ENCODE data around the gene TRIM41. TPM values are rescaled to one million over a fixed set of nuclear protein-coding genes. Genes with fewer than 3 reads are reported as not detected.

TRIM41 gene
- polyA plus RNA-seq, 1 of the 3 experiments (the other 2 are of a cell fraction), result 35.9 TPM

DNA sequence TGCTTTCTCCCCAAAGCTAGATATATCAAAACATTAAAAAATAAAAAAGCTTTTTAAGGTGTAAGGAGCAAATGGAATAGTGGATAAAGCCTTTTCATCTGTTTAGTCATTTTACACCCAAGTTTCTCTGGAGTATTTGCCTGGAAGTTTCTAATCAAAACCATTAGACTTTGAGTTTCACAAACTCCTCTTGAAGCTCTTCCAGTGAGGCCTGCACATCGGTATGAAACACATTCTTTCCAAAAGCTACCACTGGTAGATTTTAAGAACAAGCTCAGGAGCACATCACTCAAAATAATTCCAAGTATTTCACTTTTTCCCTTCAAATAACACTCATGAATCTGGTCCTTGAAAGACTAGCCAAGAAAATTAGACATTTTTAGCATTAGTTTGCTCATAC lies 32.2 kb downstream of the TRIM41 start:
- TF ChIP-seq SIN3A (IDR thresholded peaks at IDR 0.05; ENCODE audit: borderline replicate concordance, low read depth, low read length) (no peak), REST (IDR thresholded peaks at IDR 0.05; ENCODE audit: low read depth, low read length) (no peak), POLR2AphosphoS5 (IDR thresholded peaks at IDR 0.05; ENCODE audit: low read depth, low read length) (no peak), FOXM1 (IDR thresholded peaks at IDR 0.05; ENCODE audit: low read depth) (no peak), YY1 (IDR thresholded peaks at IDR 0.05; ENCODE audit: low read depth) (no peak), MXI1 (IDR thresholded peaks at IDR 0.05; ENCODE audit: low read depth, low read length) (no peak), ZBTB33 (IDR thresholded peaks at IDR 0.05; ENCODE audit: borderline replicate concordance, low read depth) (no peak), USF1 (IDR thresholded peaks at IDR 0.05; ENCODE audit: borderline replicate concordance, low read depth) (no peak), RAD21 (IDR thresholded peaks at IDR 0.05; ENCODE audit: low read length) (no peak), RFX5 (IDR thresholded peaks at IDR 0.05; ENCODE audit: low read length) (no peak), PBX3 (IDR thresholded peaks at IDR 0.05) (no peak), NRF1 (IDR thresholded peaks at IDR 0.05; ENCODE audit: low read depth, low read length) (no peak), EZH2phosphoT487 (IDR thresholded peaks at IDR 0.05; ENCODE audit: borderline replicate concordance, low read depth) (no peak), RCOR1 (IDR thresholded peaks at IDR 0.05; ENCODE audit: low read length) (no peak), MEF2A (IDR thresholded peaks at IDR 0.05; ENCODE audit: borderline replicate concordance, low read depth) (no peak), SMC3 (IDR thresholded peaks at IDR 0.05; ENCODE audit: low read depth, low read length) (no peak), TAF1 (IDR thresholded peaks at IDR 0.05; ENCODE audit: borderline replicate concordance, low read depth, low read length) (no peak), FOXJ3 (CRISPR knock-in tag; IDR thresholded peaks at IDR 0.05) (no peak)
- TF ChIP-seq, protein P1, sequence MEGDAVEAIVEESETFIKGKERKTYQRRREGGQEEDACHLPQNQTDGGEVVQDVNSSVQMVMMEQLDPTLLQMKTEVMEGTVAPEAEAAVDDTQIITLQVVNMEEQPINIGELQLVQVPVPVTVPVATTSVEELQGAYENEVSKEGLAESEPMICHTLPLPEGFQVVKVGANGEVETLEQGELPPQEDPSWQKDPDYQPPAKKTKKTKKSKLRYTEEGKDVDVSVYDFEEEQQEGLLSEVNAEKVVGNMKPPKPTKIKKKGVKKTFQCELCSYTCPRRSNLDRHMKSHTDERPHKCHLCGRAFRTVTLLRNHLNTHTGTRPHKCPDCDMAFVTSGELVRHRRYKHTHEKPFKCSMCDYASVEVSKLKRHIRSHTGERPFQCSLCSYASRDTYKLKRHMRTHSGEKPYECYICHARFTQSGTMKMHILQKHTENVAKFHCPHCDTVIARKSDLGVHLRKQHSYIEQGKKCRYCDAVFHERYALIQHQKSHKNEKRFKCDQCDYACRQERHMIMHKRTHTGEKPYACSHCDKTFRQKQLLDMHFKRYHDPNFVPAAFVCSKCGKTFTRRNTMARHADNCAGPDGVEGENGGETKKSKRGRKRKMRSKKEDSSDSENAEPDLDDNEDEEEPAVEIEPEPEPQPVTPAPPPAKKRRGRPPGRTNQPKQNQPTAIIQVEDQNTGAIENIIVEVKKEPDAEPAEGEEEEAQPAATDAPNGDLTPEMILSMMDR (IDR thresholded peaks at IDR 0.05), result no peak
- Histone ChIP-seq H3F3A (replicated peaks; ENCODE audit: insufficient read depth) (peaks cover 16% of the 10 kb centered on the region), H3K36me3 (replicated peaks in 1 of 2; ENCODE audit: control insufficient read depth in 1 of 2, insufficient read depth in 2 of 2, low read length in 1 of 2) (peaks cover 38 to 49% of the 10 kb centered on the region in 2 experiments), H3K9me2 (no peaks in the 10 kb centered on the region), H3K79me2 (ENCODE audit: insufficient read depth) (peaks cover 100% of the 10 kb centered on the region), H3K4me3 (ENCODE audit: low read depth in 2 of 2, low read length in 1 of 2) (no peak overlapping the region), H3K4me2 (no peak overlapping the region), H3K27ac (ENCODE audit: low read depth in 2 of 2, low read length in 1 of 2) (peak overlapping the region in 1 of 2 experiments; percentile 5; a peak in 3 of 4 replicates), H3K27me3 (ENCODE audit: insufficient read depth) (no peaks in the 10 kb centered on the region), H3K9me3 (no peaks in the 10 kb centered on the region), H3K9ac (no peak overlapping the region), H4K20me1 (ENCODE audit: insufficient read depth) (peaks cover 87% of the 10 kb centered on the region), H2AFZ (ENCODE audit: low read depth) (no peak overlapping the region), H3K4me1 (ENCODE audit: control insufficient read depth in 1 of 2, insufficient read depth in 2 of 2, low read depth in 1 of 2, low read length in 1 of 2) (peaks cover 0 to 23% of the 10 kb centered on the region in 2 experiments; a peak in 2 of 4 replicates)
- WGBS (ENCODE audit: low lambda C conversion rate), result 78% methylated on average over 1 of the region's 1 CpG
- POLR2A ChIA-PET, result interaction anchor here (0.6 kb wide), 1 partner anchor 26 kb away, joined by 3 read pairs; no protein-coding TSS in a partner anchor
- DNase-seq, result no peak
- CTCF ChIA-PET, result interaction anchor here (1.3 kb wide), 1 partner anchor 97 kb away, joined by 3 read pairs; no protein-coding TSS in a partner anchor
